ENCODE measurements around the gene DMXL2.
"Not testable (repeated sequence)": the region's sequence is repeated elsewhere in the genome, so short reads cannot be mapped to it uniquely, and the experiment has no call there.

DMXL2 gene

GRCh38 chr15:51622604-51623370, at the start of gene DMXL2:
TSS of gene DMXL2 (minus strand) at chr15:51622771. CDS start at chr15:51622545, 226 bp downstream.
- DNase-seq (ENCODE audit: low spot score): peak; percentile 65
- Mint-ChIP-seq H3K27me3 (ENCODE audit: low read depth) (peaks cover 55% of the 10 kb centered on the region), H3K27ac (peak within 1 kb of the TSS; percentile 39), H3K36me3 (ENCODE audit: low read depth) (no peaks in the 10 kb centered on the region), H3K4me3 (peak within 1 kb of the TSS; percentile 84), H3K4me1 (ENCODE audit: low read depth) (peaks cover 9% of the 10 kb centered on the region), H3K9me3 (no peaks in the 10 kb centered on the region)

GRCh38 chr15:51672155-51672687, 49.6 kb upstream of the DMXL2 start:
- no peak for DNase-seq (ENCODE audit: low spot score)
- Mint-ChIP-seq H3K9me3 (no peaks in the 10 kb centered on the region), H3K4me1 (ENCODE audit: low read depth) (no peaks in the 10 kb centered on the region), H3K36me3 (ENCODE audit: low read depth) (no peaks in the 10 kb centered on the region), H3K4me3 (no peak overlapping the region), H3K27ac (no peak overlapping the region), H3K27me3 (ENCODE audit: low read depth) (peaks cover 12% of the 10 kb centered on the region)

- DNase-seq (ENCODE audit: low spot score): no peak
- Mint-ChIP-seq H3K4me3 (no peak overlapping the region), H3K27me3 (ENCODE audit: low read depth) (peaks cover 18% of the 10 kb centered on the region), H3K27ac (no peak overlapping the region), H3K4me1 (ENCODE audit: low read depth) (no peaks in the 10 kb centered on the region), H3K9me3 (no peaks in the 10 kb centered on the region), H3K36me3 (ENCODE audit: low read depth) (no peaks in the 10 kb centered on the region)
Observed at GRCh38 chr15:51669381-51669780, 46.8 kb upstream of the DMXL2 start.

GRCh38 chr15:51668446-51668845, 45.9 kb upstream of the DMXL2 start:
- no peaks in the 10 kb centered on the region for H3K4me1 Mint-ChIP-seq (ENCODE audit: low read depth)
- H3K9me3 Mint-ChIP-seq: no peaks in the 10 kb centered on the region
- DNase-seq (ENCODE audit: low spot score): no peak
- H3K4me3 Mint-ChIP-seq: no peak overlapping the region
- H3K27ac Mint-ChIP-seq: no peak overlapping the region
- no peaks in the 10 kb centered on the region for H3K36me3 Mint-ChIP-seq (ENCODE audit: low read depth)
- H3K27me3 Mint-ChIP-seq (ENCODE audit: low read depth): peaks cover 18% of the 10 kb centered on the region

- no peak overlapping the region for H3K4me3 Mint-ChIP-seq
- no peaks in the 10 kb centered on the region for H3K4me1 Mint-ChIP-seq (ENCODE audit: low read depth)
- no peaks in the 10 kb centered on the region for H3K36me3 Mint-ChIP-seq (ENCODE audit: low read depth)
- H3K27ac Mint-ChIP-seq: no peak overlapping the region
- H3K9me3 Mint-ChIP-seq: no peaks in the 10 kb centered on the region
- DNase-seq (ENCODE audit: low spot score): no peak
- peaks cover 22% of the 10 kb centered on the region for H3K27me3 Mint-ChIP-seq (ENCODE audit: low read depth)
Observed at GRCh38 chr15:51667478-51667877, 44.9 kb upstream of the DMXL2 start.

GRCh38 chr15:51661072-51661471, 38.5 kb upstream of the DMXL2 start:
- Mint-ChIP-seq H3K27me3 (ENCODE audit: low read depth) (peaks cover 10% of the 10 kb centered on the region), H3K4me3 (no peak overlapping the region), H3K27ac (no peak overlapping the region), H3K9me3 (no peaks in the 10 kb centered on the region), H3K4me1 (ENCODE audit: low read depth) (no peaks in the 10 kb centered on the region), H3K36me3 (ENCODE audit: low read depth) (no peaks in the 10 kb centered on the region)
- no peak for DNase-seq (ENCODE audit: low spot score)

- Mint-ChIP-seq H3K4me1 (ENCODE audit: low read depth) (no peaks in the 10 kb centered on the region), H3K27me3 (ENCODE audit: low read depth) (peaks cover 7% of the 10 kb centered on the region), H3K36me3 (ENCODE audit: low read depth) (no peaks in the 10 kb centered on the region), H3K27ac (no peak overlapping the region), H3K9me3 (no peaks in the 10 kb centered on the region), H3K4me3 (no peak overlapping the region)
- DNase-seq (ENCODE audit: low spot score): no peak
Observed at GRCh38 chr15:51658664-51659063, 36.1 kb upstream of the DMXL2 start.

- not testable (repeated sequence) for H3K27ac Mint-ChIP-seq; H3K36me3 Mint-ChIP-seq (ENCODE audit: low read depth); H3K9me3 Mint-ChIP-seq; H3K4me3 Mint-ChIP-seq; H3K4me1 Mint-ChIP-seq (ENCODE audit: low read depth); DNase-seq (ENCODE audit: low spot score)
- peaks cover 15% of the 10 kb centered on the region for H3K27me3 Mint-ChIP-seq (ENCODE audit: low read depth)
Observed at GRCh38 chr15:51655401-51656057, 33.0 kb upstream of the DMXL2 start.

GRCh38 chr15:51652084-51652668, 29.6 kb upstream of the DMXL2 start:
- Mint-ChIP-seq H3K27ac (no peak overlapping the region), H3K27me3 (ENCODE audit: low read depth) (peaks cover 13% of the 10 kb centered on the region), H3K36me3 (ENCODE audit: low read depth) (no peaks in the 10 kb centered on the region), H3K4me3 (no peak overlapping the region), H3K4me1 (ENCODE audit: low read depth) (peaks cover 2% of the 10 kb centered on the region), H3K9me3 (no peaks in the 10 kb centered on the region)
- no peak for DNase-seq (ENCODE audit: low spot score)

- DNase-seq (ENCODE audit: low spot score): peak; percentile 20
- Mint-ChIP-seq H3K4me1 (ENCODE audit: low read depth) (peaks cover 2% of the 10 kb centered on the region), H3K27me3 (ENCODE audit: low read depth) (peaks cover 16% of the 10 kb centered on the region), H3K9me3 (no peaks in the 10 kb centered on the region), H3K36me3 (ENCODE audit: low read depth) (no peaks in the 10 kb centered on the region), H3K4me3 (no peak overlapping the region), H3K27ac (no peak overlapping the region)
Observed at GRCh38 chr15:51649659-51650521, 27.3 kb upstream of the DMXL2 start.

- DNase-seq (ENCODE audit: low spot score); H3K4me1 Mint-ChIP-seq (ENCODE audit: low read depth); H3K27ac Mint-ChIP-seq; H3K4me3 Mint-ChIP-seq; H3K9me3 Mint-ChIP-seq; H3K36me3 Mint-ChIP-seq (ENCODE audit: low read depth): not testable (repeated sequence)
- peaks cover 16% of the 10 kb centered on the region for H3K27me3 Mint-ChIP-seq (ENCODE audit: low read depth)
Observed at GRCh38 chr15:51648643-51649042, 26.1 kb upstream of the DMXL2 start.

GRCh38 chr15:51648101-51648500, 25.5 kb upstream of the DMXL2 start:
- peaks cover 15% of the 10 kb centered on the region for H3K27me3 Mint-ChIP-seq (ENCODE audit: low read depth)
- H3K36me3 Mint-ChIP-seq (ENCODE audit: low read depth); H3K27ac Mint-ChIP-seq; H3K4me3 Mint-ChIP-seq; DNase-seq (ENCODE audit: low spot score); H3K4me1 Mint-ChIP-seq (ENCODE audit: low read depth); H3K9me3 Mint-ChIP-seq: not testable (repeated sequence)

GRCh38 chr15:51647128-51647562, 24.6 kb upstream of the DMXL2 start:
- Mint-ChIP-seq H3K4me3 (no peak overlapping the region), H3K27ac (no peak overlapping the region), H3K36me3 (ENCODE audit: low read depth) (no peaks in the 10 kb centered on the region), H3K4me1 (ENCODE audit: low read depth) (peaks cover 2% of the 10 kb centered on the region), H3K27me3 (ENCODE audit: low read depth) (peaks cover 12% of the 10 kb centered on the region), H3K9me3 (no peaks in the 10 kb centered on the region)
- DNase-seq (ENCODE audit: low spot score): no peak
